HEK293 (cell line): Measurements from ENCODE around the gene PACSIN2.

Experiments used
- CTCF ChIP-seq: fragments of 450-650 bp; formaldehyde crosslinking; IDR thresholded peaks from 2 replicates; pipeline ENCODE4 v1.5.1; 2016; ENCODE audit warnings: missing biosample characterization, missing genetic modification characterization
- GLIS2 ChIP-seq: fragments of 450-650 bp; formaldehyde crosslinking; IDR thresholded peaks from 2 replicates; pipeline ENCODE4 v1.5.1; 2016; ENCODE audit warnings: missing biosample characterization, missing genetic modification characterization
- SALL2 ChIP-seq: fragments of 450-650 bp; formaldehyde crosslinking; IDR thresholded peaks from 2 replicates; pipeline ENCODE4 v1.5.0; 2017; ENCODE audit warnings: missing biosample characterization, mild to moderate bottlenecking, missing genetic modification characterization, borderline replicate concordance
- YY1 ChIP-seq: fragments of 450-650 bp; formaldehyde crosslinking; IDR thresholded peaks from 2 replicates; pipeline ENCODE4 v1.5.1; 2018; ENCODE audit warnings: missing biosample characterization, missing genetic modification characterization
- ZBTB48 ChIP-seq: fragments of 450-650 bp; formaldehyde crosslinking; IDR thresholded peaks from 2 replicates; pipeline ENCODE4 v1.5.1; 2016; ENCODE audit warnings: missing biosample characterization, missing genetic modification characterization
- ZBTB8A ChIP-seq: fragments of 450-650 bp; formaldehyde crosslinking; IDR thresholded peaks from 2 replicates; pipeline ENCODE4 v1.5.1; 2016; ENCODE audit warnings: missing biosample characterization, missing genetic modification characterization
- ZNF274 ChIP-seq, 2 experiments: fragments of 200-500 bp in 1 of 2; fragments of 450-650 bp in 1 of 2; sonication (Bioruptor generic) in 1 of 2; formaldehyde crosslinking in 1 of 2; IDR thresholded peaks; 2 replicates each; pipeline versions ENCODE4 v1.5.1 to v1.6.1; 2014 to 2016; ENCODE audit warnings: borderline replicate concordance in 1 of 2, inconsistent platforms in 1 of 2, low read length in 1 of 2, missing biosample characterization in 1 of 2, missing genetic modification characterization in 1 of 2
- ZNF843 ChIP-seq: fragments of 450-650 bp; formaldehyde crosslinking; IDR thresholded peaks from 2 replicates; pipeline ENCODE4 v1.5.1; 2016; ENCODE audit warnings: missing biosample characterization, missing genetic modification characterization
- TF ChIP-seq, protein P1 (sequence below): fragments of 450-650 bp; formaldehyde crosslinking; IDR thresholded peaks from 2 replicates; pipeline ENCODE4 v1.5.1; 2016; ENCODE audit warnings: missing biosample characterization, missing genetic modification characterization, borderline replicate concordance
- TF ChIP-seq, protein P2 (sequence below): fragments of 450-650 bp; formaldehyde crosslinking; IDR thresholded peaks from 2 replicates; pipeline ENCODE4 v1.5.1; 2016; ENCODE audit warnings: missing biosample characterization, missing genetic modification characterization

DNA sequence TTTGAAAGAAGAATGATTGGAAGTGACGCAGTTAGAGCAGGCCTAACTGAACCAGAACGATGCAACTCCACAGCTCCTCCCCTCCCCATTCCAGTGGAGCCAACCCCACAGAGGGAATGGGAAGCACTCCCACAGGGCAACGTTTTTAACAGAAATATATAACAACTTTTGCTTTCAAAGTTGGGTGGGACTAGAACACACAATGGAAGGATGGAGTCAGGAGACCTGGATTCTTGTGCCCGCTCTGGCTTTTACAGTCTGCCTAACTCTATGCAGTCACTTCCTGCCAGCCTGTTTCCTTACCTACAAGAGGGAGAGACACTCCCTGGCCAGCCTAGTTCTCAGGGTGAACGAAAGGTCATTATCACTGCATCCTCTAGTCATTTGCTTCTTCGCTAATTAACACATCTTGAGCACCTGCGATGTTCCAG lies 75.5 kb downstream of the PACSIN2 start:
- TF ChIP-seq ZNF274 (IDR thresholded peaks at IDR 0.05; ENCODE audit: low read length) (no peak), ZNF274 (tag by site-specific recombination; IDR thresholded peaks at IDR 0.05; ENCODE audit: borderline replicate concordance) (no peak), CTCF (tag by site-specific recombination) (no peak), ZBTB48 (tag by site-specific recombination) (no peak), YY1 (tag by site-specific recombination) (no peak), GLIS2 (tag by site-specific recombination) (no peak), ZNF843 (tag by site-specific recombination) (no peak), ZBTB8A (tag by site-specific recombination) (no peak), SALL2 (tag by site-specific recombination) (no peak)
- TF ChIP-seq, protein P1, sequence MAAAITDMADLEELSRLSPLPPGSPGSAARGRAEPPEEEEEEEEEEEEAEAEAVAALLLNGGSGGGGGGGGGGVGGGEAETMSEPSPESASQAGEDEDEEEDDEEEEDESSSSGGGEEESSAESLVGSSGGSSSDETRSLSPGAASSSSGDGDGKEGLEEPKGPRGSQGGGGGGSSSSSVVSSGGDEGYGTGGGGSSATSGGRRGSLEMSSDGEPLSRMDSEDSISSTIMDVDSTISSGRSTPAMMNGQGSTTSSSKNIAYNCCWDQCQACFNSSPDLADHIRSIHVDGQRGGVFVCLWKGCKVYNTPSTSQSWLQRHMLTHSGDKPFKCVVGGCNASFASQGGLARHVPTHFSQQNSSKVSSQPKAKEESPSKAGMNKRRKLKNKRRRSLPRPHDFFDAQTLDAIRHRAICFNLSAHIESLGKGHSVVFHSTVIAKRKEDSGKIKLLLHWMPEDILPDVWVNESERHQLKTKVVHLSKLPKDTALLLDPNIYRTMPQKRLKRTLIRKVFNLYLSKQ (tag by site-specific recombination), result no peak
- TF ChIP-seq, protein P2, sequence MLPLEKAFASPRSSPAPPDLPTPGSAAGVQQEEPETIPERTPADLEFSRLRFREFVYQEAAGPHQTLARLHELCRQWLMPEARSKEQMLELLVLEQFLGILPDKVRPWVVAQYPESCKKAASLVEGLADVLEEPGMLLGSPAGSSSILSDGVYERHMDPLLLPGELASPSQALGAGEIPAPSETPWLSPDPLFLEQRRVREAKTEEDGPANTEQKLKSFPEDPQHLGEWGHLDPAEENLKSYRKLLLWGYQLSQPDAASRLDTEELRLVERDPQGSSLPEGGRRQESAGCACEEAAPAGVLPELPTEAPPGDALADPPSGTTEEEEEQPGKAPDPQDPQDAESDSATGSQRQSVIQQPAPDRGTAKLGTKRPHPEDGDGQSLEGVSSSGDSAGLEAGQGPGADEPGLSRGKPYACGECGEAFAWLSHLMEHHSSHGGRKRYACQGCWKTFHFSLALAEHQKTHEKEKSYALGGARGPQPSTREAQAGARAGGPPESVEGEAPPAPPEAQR (tag by site-specific recombination), result no peak
